Ishikawa (cell line): Measurements from ENCODE around the gene DTNBP1.

Source experiments
- MAX ChIP-seq: IDR thresholded peaks from 2 replicates; pipeline ENCODE4 v1.6.1; 2012
- REST ChIP-seq: IDR thresholded peaks from 2 replicates; pipeline ENCODE4 v1.6.1; 2012; ENCODE audit warnings: low read depth, mild to moderate bottlenecking
- TAF1 ChIP-seq: IDR thresholded peaks from 2 replicates; pipeline ENCODE4 v1.6.1; 2012; ENCODE audit warnings: low read depth, mild to moderate bottlenecking

GRCh38 chr6:15638373-15638772 is 24.5 kb downstream of the DTNBP1 start:
- TF ChIP-seq MAX = no peak
- no peak for TF ChIP-seq REST
- TF ChIP-seq TAF1 = no peak
